HepG2 (cell line): ENCODE data around the gene GBX1. TPM values are rescaled to one million over a fixed set of nuclear protein-coding genes. Genes with fewer than 3 reads are reported as not detected.

Source experiments
- ATAC-seq: fragments of 200-7000 bp; cut with Tn5 transposase; 3 replicates; pipeline ENCODE4 v1.9.1; 2020; ENCODE audit warnings: mild to moderate bottlenecking, moderate library complexity
- BruUV-seq: library from RNA; stranded (reverse); fragments of 400-500 nt; replicated peaks from 2 replicates; lab custom pipeline; 2021; lab: Mats Ljungman, UMichigan
- CTCF ChIA-PET: fragments of 300-600 bp; formaldehyde crosslinking; extraction: SDS; loops from one replicate; lab custom pipeline; 2021; ENCODE audit warnings: low total read pairs, inconsistent platforms, low intra/inter-chr PET ratio; lab: Yijun Ruan, JAX
- POLR2A ChIA-PET: fragments of 350-600 bp; sonication (Branson Sonifier 250); formaldehyde crosslinking; loops from one replicate; lab custom pipeline; 2020; ENCODE audit warnings: antibody characterized with exemption, inconsistent platforms; lab: Yijun Ruan, JAX
- DNase-seq: peaks from one replicate; pipeline ENCODE4 v3.0.0-alpha.2; 2015; ENCODE audit warnings: low spot score
- FAIRE-seq: peaks from 3 replicates; lab custom pipeline; 2011; peaks lifted over from hg19 to GRCh38; lab: Jason Lieb, UNC
- H2AFZ ChIP-seq: one replicate; pipeline ENCODE4 v1.6.1; 2011; ENCODE audit warnings: low read length, inconsistent platforms
- H3K27ac ChIP-seq: fragments of 300-600 bp; 3 replicates; pipeline ENCODE4 v1.8.0; 2011; ENCODE audit warnings: mixed run types, mild to moderate bottlenecking, mixed read lengths, low read length, inconsistent platforms; ENCODE audit not compliant: insufficient read depth; ENCODE audit errors: extremely low read length
- H3K27me3 ChIP-seq, 2 experiments: fragments of 200-600 bp in 1 of 2; 2 replicates in 1 of 2; 3 replicates in 1 of 2; pipeline versions ENCODE4 v1.6.0 to v1.8.0; 2011; ENCODE audit warnings: low read length in 2 of 2, mild to moderate bottlenecking in 2 of 2, moderate library complexity in 2 of 2, inconsistent platforms in 1 of 2; ENCODE audit not compliant: insufficient read depth in 2 of 2, control insufficient read depth in 1 of 2
- H3K36me3 ChIP-seq, 2 experiments: fragments of 200-600 bp in 1 of 2; replicated peaks in 1 of 2; 2 replicates in 1 of 2; 3 replicates in 1 of 2; pipeline versions ENCODE4 v1.5.1 to v1.8.0; 2011; ENCODE audit warnings: low read length in 2 of 2, inconsistent platforms in 1 of 2; ENCODE audit not compliant: insufficient read depth in 2 of 2, control insufficient read depth in 1 of 2
- H3K4me1 ChIP-seq: 2 replicates; pipeline ENCODE4 v1.5.1; 2012; ENCODE audit warnings: low read length, inconsistent platforms; ENCODE audit not compliant: insufficient read depth
- H3K4me2 ChIP-seq: 2 replicates; pipeline ENCODE4 v1.6.0; 2011; ENCODE audit warnings: low read depth, low read length, inconsistent platforms
- H3K4me3 ChIP-seq, 3 experiments: fragments of 200-600 bp in 1 of 3; sonication (generic), shearing (Covaris generic) in 1 of 3; replicated peaks in 1 of 3; 2 replicates each; pipeline ENCODE4 v1.5.1; 2011 to 2016; ENCODE audit warnings: low read length in 3 of 3, inconsistent platforms in 2 of 3, low read depth in 2 of 3, mild to moderate bottlenecking in 2 of 3, control low read depth in 1 of 3, mixed read lengths in 1 of 3; ENCODE audit not compliant: insufficient read depth in 1 of 3
- H3K79me2 ChIP-seq: one replicate; pipeline ENCODE4 v1.6.1; 2011; ENCODE audit warnings: low read length, inconsistent platforms; ENCODE audit not compliant: insufficient read depth
- H3K9ac ChIP-seq: 2 replicates; pipeline ENCODE4 v1.6.0; 2011; ENCODE audit warnings: mild to moderate bottlenecking, low read depth, low read length, inconsistent platforms; ENCODE audit not compliant: insufficient read depth
- H3K9me3 ChIP-seq: 2 replicates; pipeline ENCODE4 v1.5.1; 2012; ENCODE audit warnings: mild to moderate bottlenecking, low read length
- H4K20me1 ChIP-seq: 2 replicates; pipeline ENCODE4 v1.6.0; 2011; ENCODE audit warnings: inconsistent platforms, mild to moderate bottlenecking, low read length, moderate library complexity; ENCODE audit not compliant: insufficient read depth
- ARID3A ChIP-seq: IDR thresholded peaks from 2 replicates; pipeline ENCODE4 v1.6.1; 2012; ENCODE audit warnings: low read depth, low read length, improper control_type of control experiment
- HDAC2 ChIP-seq: sonication (generic); formaldehyde crosslinking; IDR thresholded peaks from 2 replicates; pipeline ENCODE4 v1.4.0; 2020; ENCODE audit warnings: missing genetic modification reagents
- KLF12 ChIP-seq: sonication (generic); formaldehyde crosslinking; IDR thresholded peaks from 2 replicates; pipeline ENCODE4 v1.4.0; 2020; ENCODE audit warnings: missing genetic modification reagents, borderline replicate concordance
- KLF9 ChIP-seq: IDR thresholded peaks from 2 replicates; pipeline ENCODE4 v1.6.1; 2016; ENCODE audit warnings: low read depth
- SAFB2 ChIP-seq: sonication (generic); formaldehyde crosslinking; IDR thresholded peaks from 2 replicates; pipeline ENCODE4 v1.5.1; 2020; ENCODE audit warnings: missing genetic modification reagents, low read depth, mild to moderate bottlenecking, borderline replicate concordance
- SALL1 ChIP-seq: sonication (generic); formaldehyde crosslinking; IDR thresholded peaks from 2 replicates; pipeline ENCODE4 v1.8.0; 2022; ENCODE audit warnings: mild to moderate bottlenecking, missing genetic modification reagents
- ZMYM4 ChIP-seq: sonication (generic); formaldehyde crosslinking; IDR thresholded peaks from 2 replicates; pipeline ENCODE4 v1.8.1; 2023; ENCODE audit warnings: mild to moderate bottlenecking, missing genetic modification reagents
- ZNF484 ChIP-seq: sonication (generic); formaldehyde crosslinking; IDR thresholded peaks from 2 replicates; pipeline ENCODE4 v1.5.1; 2020; ENCODE audit warnings: mild to moderate bottlenecking, low read depth, missing genetic modification reagents, borderline replicate concordance
- ZNF790 ChIP-seq: sonication (generic); formaldehyde crosslinking; IDR thresholded peaks from 2 replicates; pipeline ENCODE4 v1.8.0; 2022; ENCODE audit warnings: missing genetic modification reagents, mild to moderate bottlenecking, borderline replicate concordance
- ZNF816 ChIP-seq: sonication (generic); formaldehyde crosslinking; IDR thresholded peaks from 2 replicates; pipeline ENCODE4 v1.8.0; 2022; ENCODE audit warnings: missing genetic modification reagents, mild to moderate bottlenecking, borderline replicate concordance
- ZZZ3 ChIP-seq: sonication (generic); formaldehyde crosslinking; IDR thresholded peaks from 2 replicates; pipeline ENCODE4 v1.4.0; 2020; ENCODE audit warnings: missing genetic modification reagents, mild to moderate bottlenecking, borderline replicate concordance
- WGBS: methylation state at CpG from one replicate; pipeline ENCODE4 v1.1.6; 2017; ENCODE audit warnings: low lambda C conversion rate; 5-methylcytosine and 5-hydroxymethylcytosine counted together
- in situ Hi-C: cut with HindIII; loops from 2 replicates; pipeline ENCODE4 v1.10.0; 2017; ENCODE audit warnings: low pct_unique_long_range_greater_than_20kb; ENCODE audit not compliant: extremely low pct_ligation_motif_present
- intact Hi-C: fragments of 100-400 bp; cut with micrococcal nuclease; formaldehyde crosslinking; loops from one replicate; pipeline ENCODE4 v1.10.0; 2022; ENCODE audit not compliant: unreplicated experiment
- polyA plus RNA-seq, 8 experiments: library from polyadenylated mRNA; depleted of rRNA in 3 of 8; stranded (reverse) in 7 of 8; unstranded in 1 of 8; fragments of >200 nt; fragmentation: Illumina TruSeq in 4 of 8; extraction: Trizol in 4 of 8; gene quantifications; 2 replicates each; pipeline versions ENCODE4 v1.2.1 to v1.2.3, GENCODE V29; 2011 to 2016; ENCODE audit warnings: low read depth in 4 of 8, missing spikeins in 1 of 8, mixed read lengths in 1 of 8; ENCODE audit not compliant: insufficient read depth in 1 of 8
- total RNA-seq, 5 experiments: library from RNA; depleted of rRNA; stranded (reverse); fragments of >200 nt; fragmentation: Illumina TruSeq; extraction: Trizol; gene quantifications; 2 replicates each; pipeline ENCODE4 v1.2.3, GENCODE V29; 2016; ENCODE audit warnings: low read depth in 1 of 5
- TF ChIP-seq, protein P1 (sequence below): sonication (generic); formaldehyde crosslinking; IDR thresholded peaks from 2 replicates; pipeline ENCODE4 v1.5.0; 2020; ENCODE audit warnings: mild to moderate bottlenecking, missing genetic modification reagents, borderline replicate concordance

The GBX1 gene
- total and polyA plus RNA-seq, 2 of the 13 experiments (the other 11 are each of a cell fraction or from before 2014, with no cell fraction given): not detected

DNA sequence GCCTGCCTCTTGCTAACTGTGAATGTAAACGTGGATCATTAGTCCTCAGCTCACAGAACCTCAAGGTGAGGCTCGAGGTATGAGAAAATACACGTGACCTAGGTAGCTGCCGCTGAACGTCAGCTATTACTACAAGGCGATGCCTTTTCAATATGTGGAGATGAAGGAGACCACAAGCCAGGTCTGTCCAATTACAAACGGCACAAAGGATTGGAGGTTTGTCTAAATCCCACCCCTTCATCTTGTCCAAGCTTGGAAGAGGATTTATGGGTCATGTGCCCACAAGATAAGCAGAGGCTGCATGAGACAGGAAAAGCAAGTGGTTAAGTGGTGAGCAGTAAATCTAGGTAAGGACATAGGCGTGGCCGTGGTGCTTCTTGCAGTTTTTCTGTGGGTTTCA, 39.4 kb upstream of the GBX1 start:
- TF ChIP-seq KLF9: no peak
- no peak for TF ChIP-seq ZMYM4 (CRISPR knock-in tag)
- TF ChIP-seq HDAC2 (CRISPR knock-in tag): no peak
- TF ChIP-seq ZNF790 (CRISPR knock-in tag): no peak
- no peak for TF ChIP-seq ARID3A
- no peak for TF ChIP-seq SALL1 (CRISPR knock-in tag)

GRCh38 chr7:151205730-151206129, 38.2 kb upstream of the GBX1 start:
- FAIRE-seq (no peak), ATAC-seq (no peak), DNase-seq (no peak)
- BruUV-seq: no TSS peak
- Histone ChIP-seq H3K27ac (no peak overlapping the region), H2AFZ (no peak overlapping the region), H3K9ac (no peak overlapping the region), H3K9me3 (no peaks in the 10 kb centered on the region), H3K4me1 (no peaks in the 10 kb centered on the region), H3K4me3 (no peak overlapping the region), H3K27me3 (peaks cover 6 to 73% of the 10 kb centered on the region in 2 experiments), H3K4me2 (no peak overlapping the region), H4K20me1 (0 out of 2 replicates have a peak, but pooled peaks cover 3% of the 10 kb centered on the region), H3K79me2 (no peaks in the 10 kb centered on the region), H3K36me3 (no peaks in the 10 kb centered on the region)
- in situ Hi-C loops: no loop called here
- 12% methylated on average over 5 of the region's 6 CpGs for WGBS
- intact Hi-C loops: no loop called here
- POLR2A ChIA-PET: no interaction called here
- CTCF ChIA-PET: no interaction called here
- TF ChIP-seq ZZZ3 (CRISPR knock-in tag): no peak
- TF ChIP-seq KLF12 (CRISPR knock-in tag): no peak
- TF ChIP-seq, protein P1, sequence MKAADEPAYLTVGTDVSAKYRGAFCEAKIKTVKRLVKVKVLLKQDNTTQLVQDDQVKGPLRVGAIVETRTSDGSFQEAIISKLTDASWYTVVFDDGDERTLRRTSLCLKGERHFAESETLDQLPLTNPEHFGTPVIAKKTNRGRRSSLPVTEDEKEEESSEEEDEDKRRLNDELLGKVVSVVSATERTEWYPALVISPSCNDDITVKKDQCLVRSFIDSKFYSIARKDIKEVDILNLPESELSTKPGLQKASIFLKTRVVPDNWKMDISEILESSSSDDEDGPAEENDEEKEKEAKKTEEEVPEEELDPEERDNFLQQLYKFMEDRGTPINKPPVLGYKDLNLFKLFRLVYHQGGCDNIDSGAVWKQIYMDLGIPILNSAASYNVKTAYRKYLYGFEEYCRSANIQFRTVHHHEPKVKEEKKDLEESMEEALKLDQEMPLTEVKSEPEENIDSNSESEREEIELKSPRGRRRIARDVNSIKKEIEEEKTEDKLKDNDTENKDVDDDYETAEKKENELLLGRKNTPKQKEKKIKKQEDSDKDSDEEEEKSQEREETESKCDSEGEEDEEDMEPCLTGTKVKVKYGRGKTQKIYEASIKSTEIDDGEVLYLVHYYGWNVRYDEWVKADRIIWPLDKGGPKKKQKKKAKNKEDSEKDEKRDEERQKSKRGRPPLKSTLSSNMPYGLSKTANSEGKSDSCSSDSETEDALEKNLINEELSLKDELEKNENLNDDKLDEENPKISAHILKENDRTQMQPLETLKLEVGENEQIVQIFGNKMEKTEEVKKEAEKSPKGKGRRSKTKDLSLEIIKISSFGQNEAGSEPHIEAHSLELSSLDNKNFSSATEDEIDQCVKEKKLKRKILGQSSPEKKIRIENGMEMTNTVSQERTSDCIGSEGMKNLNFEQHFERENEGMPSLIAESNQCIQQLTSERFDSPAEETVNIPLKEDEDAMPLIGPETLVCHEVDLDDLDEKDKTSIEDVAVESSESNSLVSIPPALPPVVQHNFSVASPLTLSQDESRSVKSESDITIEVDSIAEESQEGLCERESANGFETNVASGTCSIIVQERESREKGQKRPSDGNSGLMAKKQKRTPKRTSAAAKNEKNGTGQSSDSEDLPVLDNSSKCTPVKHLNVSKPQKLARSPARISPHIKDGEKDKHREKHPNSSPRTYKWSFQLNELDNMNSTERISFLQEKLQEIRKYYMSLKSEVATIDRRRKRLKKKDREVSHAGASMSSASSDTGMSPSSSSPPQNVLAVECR (CRISPR knock-in tag): no peak
- TF ChIP-seq ZNF816 (CRISPR knock-in tag): no peak
- TF ChIP-seq ZNF484 (CRISPR knock-in tag): no peak
- no peak for TF ChIP-seq SAFB2 (CRISPR knock-in tag)

More for the DNA sequence above, 39.4 kb upstream of the GBX1 start:
- Histone ChIP-seq H3K4me1 (no peaks in the 10 kb centered on the region), H3K9me3 (no peaks in the 10 kb centered on the region), H3K9ac (no peak overlapping the region), H3K27ac (no peak overlapping the region), H3K4me3 (no peak overlapping the region), H3K79me2 (no peaks in the 10 kb centered on the region), H4K20me1 (0 out of 2 replicates have a peak, but pooled peaks cover 3% of the 10 kb centered on the region), H3K27me3 (peaks cover 4 to 62% of the 10 kb centered on the region in 2 experiments), H3K4me2 (no peak overlapping the region), H2AFZ (no peak overlapping the region), H3K36me3 (no peaks in the 10 kb centered on the region)
- CTCF ChIA-PET: no interaction called here
- in situ Hi-C loops (no loop called here), intact Hi-C loops (no loop called here)
- DNase-seq: no peak
- BruUV-seq: no TSS peak
- POLR2A ChIA-PET: interaction anchor here (0.7 kb wide), 1 partner anchor 13 kb away, joined by 3 read pairs; no protein-coding TSS in a partner anchor
- no peak for ATAC-seq
- WGBS: 13% methylated on average over 9 of the region's 9 CpGs
- no peak for FAIRE-seq
